HG02938 (cell line): Measurements from ENCODE around the gene DLX2.

ENCODE experiments used
- ATAC-seq: cut with Tn5 transposase; IDR thresholded peaks from one replicate; pipeline ENCODE4 v1.9.1; 2021; ENCODE audit warnings: mild to moderate bottlenecking, moderate library complexity; ENCODE audit not compliant: unreplicated experiment

Gene DLX2

DNA sequence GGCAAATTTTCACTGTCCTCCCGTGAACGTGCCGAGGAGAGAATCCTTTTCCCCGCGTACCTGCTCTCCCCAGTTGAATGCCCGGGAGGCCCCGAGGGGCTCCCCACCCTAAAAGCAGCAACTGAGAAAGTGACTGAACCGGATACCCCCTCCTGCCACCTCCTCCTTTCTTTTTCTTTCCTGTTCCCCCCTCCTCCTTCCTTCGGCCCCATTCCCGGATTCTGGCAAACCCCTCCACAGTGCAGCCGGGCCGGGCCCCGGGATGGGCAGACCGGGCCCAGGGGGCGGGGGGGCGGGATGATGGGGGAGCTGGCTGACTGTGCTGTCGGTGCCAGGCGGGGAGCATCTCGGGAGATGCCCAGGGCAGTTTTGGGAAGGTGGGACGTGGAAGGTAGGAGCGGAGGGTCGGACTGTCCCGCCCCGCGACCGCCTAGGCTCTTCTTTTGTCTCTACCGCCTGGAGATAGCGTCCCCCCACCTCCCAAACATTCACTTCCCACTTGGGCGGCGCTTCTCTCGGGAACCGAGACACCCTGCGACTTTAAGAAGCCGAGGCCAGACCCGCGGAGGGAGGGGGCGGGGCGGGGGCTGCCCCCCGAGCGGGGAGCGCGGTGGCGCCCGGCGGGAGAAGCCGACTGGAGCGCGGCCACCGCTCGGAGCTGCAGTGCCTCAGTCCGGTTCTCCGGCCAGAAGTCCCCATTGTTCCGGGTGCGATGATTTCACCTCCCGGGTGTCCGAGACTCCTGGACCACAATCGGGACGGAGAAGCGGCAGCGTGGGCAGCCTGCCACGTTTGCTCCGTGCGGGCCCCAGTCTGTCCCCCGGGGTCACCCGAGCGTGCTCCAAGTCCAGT is 8.2 kb downstream of the DLX2 start:
- ATAC-seq = no peak

DNA sequence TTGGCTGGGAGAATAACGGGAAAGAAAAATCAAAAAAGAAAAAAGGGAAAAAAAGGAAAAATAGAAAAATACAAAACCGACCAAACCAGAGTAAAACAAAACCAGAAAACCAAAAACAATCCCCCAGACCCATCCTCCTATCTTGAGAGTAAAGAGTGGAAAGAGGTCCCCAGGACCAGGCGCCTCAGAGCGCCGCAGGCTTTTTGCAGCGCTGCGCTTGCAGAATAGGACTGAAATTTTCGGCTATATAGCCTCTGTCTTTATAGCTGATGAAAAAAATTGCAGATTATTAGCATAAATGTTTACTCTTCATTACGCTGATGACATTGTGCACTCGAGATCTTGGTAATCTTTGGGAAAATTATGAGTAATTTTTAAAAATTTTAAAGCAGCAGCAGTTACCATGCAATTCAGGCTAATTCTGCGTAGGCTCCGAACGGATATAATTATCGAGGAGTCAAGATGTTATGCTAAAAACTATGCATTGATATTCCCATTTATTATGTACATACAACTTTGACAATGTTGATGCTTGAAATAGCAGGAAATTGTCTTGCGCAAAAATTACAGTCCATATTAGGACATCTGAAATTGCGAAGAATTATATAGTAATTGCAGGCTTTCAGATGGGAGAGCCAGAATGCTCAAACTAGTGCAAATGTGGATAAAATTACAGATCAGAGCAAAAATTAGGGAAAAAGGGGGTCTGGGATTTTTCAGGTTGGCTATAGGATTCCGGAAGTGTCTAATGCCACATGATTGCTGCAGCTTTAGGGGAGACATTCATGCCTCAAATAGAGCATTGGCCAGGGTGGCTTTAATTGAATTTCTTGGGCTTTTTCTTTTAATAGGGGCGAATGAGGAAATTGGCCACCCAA is 9.0 kb downstream of the DLX2 start:
- ATAC-seq = no peak

DNA sequence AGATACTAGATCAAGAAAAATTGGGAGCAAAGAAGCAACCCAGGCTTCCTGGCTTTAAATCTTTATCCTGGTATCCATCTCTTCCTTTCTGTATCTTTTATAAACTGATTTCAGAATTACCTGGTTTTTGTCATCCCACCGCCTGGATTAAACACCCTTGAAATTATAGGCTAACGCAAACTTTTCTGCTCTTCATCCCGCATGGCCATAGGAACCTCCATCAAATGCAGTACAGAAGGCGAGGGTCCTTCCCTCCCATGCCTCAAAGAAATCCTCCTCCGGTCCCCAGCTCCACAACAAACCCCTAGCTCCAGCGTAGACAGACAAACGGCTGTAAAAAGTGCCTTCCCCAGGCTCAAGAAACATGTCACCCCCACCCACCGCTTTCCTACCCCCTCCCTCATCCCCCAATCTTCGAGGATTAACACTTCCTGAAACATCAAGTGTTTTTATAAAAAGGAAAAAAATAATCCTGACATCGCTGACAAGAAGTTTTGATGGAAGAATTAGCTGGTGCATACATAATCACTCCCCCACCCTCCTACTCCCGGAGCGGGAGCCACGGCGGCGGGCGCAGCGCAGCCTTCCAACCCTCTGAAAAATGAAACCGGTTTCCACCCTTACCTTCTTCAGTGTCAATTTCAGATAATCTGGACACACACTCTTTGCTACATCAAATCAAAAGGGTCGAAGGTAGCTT is 9.8 kb downstream of the DLX2 start:
- ATAC-seq = no peak

DNA sequence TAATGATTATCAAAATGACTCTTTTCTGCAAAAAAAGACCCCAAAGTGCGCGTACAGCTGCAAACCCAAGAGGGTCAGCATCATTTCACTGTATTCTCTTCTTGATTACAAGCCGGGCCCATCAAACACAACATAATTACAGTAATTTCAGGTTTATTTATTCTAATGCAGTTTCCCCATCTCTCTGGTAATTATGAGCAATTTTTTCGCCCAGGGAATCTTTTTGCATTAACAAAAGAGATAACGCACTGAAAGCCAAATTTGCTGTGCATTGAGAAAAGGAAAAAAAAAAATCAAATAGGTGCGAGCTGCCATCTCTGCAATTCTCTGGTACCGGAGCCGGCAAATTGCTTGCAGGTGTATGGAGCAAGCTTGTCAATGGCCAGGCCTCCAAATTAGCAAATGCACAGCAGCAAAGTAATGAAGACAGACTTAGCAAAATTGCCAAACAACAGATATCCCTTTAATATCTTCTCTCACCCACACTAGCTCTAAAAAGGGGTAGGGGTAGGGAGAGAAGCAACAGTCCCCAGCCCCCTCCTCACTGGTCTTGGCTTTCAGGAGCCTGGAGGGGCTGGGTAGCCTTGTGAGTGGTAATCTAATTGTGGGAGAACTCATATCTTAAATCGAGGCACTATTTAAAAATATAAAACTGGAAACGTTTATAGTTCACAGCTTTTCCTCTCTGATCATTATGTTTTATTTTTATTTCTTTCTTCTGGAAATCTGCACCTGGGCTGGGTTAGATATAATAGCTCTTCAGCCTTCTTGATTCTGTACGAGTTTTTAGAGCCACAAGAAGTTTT is 10.7 kb downstream of the DLX2 start:
- no peak for ATAC-seq

DNA sequence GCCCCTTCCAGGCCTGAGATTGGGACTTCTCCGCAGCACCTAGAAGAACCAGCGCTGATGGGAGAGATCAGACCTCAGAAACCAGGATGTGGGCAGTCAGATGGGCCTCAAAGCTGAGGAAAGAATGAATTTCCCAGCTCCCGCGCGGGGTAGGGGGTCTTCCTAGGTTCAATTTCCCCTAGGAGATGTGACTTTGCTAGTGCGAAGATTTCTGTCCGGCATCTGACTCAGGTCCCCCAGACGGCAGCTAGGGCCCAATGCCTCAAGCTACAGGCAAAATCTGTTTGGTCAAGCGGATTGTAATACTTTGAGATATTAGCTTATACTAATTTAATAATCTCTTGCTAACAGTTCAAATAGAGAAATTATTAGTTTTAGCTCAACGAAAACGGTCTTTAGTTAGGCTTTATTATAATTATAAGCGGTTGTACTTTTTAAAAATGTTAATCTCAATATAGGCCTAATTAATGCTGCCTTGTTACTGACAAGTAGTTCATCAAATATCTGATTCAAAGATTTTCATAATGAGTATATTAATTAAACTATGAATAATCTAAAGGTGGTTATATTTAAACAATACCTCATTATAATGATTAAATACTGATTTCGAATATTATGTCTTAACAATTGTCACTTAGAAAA is 11.6 kb downstream of the DLX2 start:
- ATAC-seq = no peak

DNA sequence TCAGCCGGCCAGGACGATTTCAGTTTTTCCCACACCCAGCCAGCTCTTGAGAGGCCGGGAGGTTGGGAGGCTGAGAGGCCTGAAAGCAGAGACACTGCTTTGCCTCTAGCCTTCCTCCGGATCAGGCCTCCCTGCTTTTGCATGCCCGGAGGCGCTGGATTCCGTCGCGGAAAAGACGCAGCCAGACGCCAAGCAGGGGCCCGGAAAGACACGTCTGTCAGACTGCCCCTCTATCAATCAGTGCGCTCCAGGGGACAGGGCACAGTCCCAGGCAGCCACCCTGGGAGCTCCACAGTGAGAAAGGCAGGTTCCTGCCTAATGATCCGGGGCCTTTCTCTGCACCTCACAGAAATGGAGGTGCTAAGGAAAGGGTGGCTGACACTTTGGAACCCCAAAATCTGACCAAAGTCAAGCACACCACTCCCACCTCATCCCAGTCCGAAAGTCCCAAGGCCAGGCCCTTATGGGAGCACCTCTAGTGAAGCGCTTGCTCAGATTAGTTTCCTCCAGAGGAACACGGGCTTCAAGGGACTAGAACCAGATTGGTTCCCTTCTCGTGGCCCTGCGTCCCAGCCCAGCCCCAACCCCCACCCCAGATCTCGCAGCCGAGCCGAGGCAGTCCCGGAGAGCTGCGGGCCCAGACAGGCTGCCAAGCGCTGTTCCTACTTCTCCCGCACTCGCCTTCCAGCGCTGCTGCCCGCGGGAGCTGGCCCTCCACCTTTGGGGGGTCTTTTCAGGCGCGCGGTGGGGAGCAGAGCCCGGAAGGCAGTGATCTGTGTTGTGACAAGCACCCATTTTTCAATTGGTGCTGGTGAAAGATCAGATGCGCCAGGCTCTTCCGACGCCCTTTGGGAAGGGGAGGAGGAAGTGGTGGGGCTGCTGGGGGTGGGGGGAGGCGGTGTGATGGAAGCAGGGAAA is 12.4 kb downstream of the DLX2 start:
- no peak for ATAC-seq

DNA sequence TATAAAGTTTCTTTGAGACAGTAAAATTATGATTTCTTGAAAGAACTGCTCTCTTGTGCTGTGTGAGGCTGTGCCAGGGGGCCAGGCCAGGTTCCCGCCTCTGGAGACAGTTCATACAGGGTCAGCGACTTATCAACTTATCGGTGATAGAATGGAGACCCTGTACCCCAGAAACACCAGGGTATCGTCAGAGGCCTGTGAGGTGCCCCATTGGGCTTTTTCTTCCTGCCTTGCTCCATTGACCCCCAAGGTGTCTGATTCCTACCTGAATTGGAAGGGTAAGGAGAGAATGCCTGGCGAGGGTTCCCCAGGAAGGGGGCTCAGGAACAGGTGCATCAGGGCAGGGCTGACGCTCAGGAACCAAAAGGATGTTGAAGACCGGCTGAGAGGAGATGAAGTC is 13.1 kb downstream of the DLX2 start:
- no peak for ATAC-seq

DNA sequence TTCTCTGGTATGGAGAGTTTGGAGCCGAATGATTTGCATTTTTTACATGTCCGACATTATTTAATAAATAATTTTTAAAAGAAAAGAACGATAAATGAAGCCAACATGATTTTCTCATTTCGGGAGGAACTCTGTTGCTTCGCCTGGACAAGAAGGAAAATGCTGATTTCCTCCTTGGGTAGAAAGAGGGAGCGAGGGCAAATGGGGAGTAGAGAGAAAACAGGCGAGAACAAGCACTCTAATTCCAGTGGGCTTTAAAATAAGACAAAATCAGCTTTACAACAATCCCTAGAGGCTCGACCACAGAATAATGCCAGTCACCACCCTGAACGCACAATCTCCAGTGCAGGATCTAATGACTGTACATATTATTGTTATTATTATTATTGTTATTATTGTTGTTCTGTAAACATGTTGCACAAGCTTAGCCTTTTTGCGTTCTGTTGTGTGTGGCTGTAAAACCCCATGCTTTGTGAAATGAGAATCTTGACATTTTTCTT is 13.6 kb downstream of the DLX2 start:
- no peak for ATAC-seq

DNA sequence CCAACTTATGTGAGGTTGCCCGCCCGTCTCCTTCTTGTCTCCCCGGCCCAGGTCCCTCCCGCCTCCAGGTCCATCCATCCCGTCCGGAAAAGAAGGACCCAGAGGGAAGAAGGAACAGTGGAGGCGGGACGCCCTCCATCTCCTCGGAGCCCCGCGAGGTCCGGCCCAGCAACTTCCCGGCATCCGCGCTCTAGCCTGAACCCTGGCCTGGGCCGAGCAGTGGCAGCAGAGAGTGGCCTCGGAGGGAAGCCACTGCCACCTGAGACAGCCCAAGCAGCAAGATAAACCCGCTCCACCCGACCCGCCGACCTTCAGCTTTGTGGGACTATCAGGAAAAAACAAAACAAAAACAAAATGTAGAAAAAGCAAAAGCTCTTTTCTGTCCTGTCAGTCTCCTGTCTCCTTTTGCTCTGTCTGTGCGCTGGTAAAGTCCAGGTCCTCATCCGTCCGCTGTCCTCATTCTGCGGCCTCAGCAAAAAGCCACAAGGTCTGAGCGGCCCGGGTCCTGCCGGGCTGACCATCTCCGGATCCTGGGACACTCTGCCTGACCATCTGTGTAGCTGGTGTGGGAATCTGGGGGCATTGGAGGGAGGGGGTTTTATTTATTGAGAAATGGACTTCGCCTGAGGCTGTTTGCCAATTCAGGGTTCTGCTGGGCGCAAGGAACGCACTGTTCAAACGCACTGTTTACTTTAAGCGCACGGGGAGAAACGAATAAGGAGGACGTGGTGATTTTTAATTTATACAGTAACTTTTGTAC is 14.3 kb downstream of the DLX2 start:
- no peak for ATAC-seq

DNA sequence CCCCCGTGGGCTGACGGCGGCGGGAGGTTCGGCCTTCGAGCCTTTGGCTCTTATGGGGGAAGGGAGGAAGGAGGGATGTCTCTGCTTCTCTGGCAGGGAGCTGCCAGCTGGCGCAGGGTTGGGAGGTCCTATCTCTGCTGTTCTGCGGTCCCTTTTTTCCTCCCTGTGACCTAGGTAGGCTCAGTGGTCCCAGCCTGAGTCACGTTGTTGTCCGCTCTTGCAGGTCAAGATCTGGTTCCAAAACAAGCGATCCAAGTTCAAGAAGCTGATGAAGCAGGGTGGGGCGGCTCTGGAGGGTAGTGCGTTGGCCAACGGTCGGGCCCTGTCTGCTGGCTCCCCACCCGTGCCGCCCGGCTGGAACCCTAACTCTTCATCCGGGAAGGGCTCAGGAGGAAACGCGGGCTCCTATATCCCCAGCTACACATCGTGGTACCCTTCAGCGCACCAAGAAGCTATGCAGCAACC is 14.9 kb downstream of the DLX2 start:
- no peak for ATAC-seq

DNA sequence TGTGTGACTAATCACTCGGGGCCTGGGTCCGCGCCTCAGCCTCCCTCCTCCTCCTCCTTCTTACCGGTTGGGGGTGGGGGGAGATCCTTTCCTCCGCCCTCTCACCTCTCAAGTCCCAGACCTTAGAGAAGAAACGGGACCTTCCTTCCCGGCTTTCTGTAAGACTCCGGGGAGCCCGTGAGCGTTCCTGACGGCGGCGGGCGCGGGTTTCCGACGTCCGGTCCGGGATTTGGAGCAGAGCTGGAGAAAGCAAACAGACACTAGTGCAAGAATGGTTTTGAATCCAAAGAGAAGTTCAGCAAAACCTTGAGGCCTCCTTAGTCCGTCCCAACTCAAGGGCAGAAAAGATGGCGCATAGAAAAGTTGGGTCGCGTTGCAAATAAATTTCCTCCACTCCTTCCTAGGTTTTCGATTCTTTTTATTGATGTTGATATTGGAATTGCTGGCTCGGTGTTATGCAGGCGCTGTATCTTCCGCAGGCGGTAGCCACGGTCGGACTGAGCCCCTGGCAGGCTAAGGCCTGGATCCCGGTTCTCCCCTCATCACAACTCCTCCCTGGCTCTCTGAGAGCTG is 15.4 kb downstream of the DLX2 start:
- no peak for ATAC-seq

DNA sequence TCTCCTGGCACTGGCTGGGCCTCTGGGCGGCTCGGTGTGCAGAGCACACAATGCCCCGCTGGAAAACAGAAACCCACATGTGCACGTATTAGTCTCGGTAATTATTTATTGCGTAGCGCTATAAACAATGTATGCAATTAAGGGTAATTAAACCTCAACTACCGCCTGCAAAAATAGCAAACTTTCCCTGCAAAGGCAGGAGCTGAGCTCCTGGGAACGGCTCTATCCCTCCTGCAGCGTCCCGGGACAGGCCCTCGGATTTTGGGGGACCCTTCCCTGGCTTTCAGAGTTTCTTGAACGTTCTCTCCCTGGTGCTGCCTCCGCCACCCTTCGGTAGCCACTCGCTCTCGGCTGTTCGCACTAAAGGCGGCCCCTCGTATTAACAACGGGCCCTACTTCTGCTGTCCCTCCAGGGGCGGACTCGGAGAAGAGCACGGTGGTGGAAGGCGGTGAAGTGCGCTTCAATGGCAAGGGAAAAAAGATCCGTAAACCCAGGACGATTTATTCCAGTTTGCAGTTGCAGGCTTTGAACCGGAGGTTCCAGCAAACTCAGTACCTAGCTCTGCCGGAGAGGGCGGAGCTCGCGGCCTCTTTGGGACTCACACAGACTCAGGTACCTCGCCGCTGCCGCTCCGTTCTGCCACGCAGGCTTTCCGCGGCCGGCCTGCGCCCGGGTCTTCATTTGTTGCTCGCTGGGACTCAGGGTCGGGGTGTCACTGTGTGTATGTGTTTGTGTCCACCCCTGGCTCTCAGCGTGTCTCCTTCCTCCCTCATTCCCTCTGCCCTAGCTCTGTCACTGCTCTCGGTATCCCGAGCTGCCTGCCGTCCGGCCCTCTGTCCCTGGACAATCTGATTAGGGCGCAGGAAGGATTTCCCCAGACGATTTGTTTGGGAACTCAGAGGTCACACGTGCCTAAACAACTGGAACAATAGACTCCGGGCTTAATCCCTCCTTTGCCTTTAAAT is 16.2 kb downstream of the DLX2 start:
- no peak for ATAC-seq

DNA sequence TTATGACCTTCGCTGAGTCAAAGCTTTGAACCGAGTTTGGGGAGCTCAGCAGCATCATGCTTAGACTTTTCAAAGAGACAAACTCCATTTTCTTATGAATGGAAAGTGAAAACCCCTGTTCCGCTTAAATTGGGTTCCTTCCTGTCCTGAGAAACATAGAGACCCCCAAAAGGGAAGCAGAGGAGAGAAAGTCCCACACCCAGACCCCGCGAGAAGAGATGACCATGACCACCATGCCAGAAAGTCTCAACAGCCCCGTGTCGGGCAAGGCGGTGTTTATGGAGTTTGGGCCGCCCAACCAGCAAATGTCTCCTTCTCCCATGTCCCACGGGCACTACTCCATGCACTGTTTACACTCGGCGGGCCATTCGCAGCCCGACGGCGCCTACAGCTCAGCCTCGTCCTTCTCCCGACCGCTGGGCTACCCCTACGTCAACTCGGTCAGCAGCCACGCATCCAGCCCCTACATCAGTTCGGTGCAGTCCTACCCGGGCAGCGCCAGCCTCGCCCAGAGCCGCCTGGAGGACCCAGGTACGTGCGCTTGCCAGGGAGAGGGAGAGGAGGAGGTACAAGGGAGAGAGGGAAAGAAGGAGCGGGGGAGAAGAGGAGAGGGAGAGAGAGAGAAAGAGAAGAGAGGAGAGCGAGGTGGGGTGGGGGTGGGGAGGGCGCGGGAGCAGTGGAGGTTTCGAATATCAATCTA is 17.1 kb downstream of the DLX2 start, which contains the start of gene DLX1:
DLX1 (plus strand) TSS at position 48 of the 700 bp plus-strand sequence; CDS start at position 219, 171 bp downstream.
- no peak for ATAC-seq

DNA sequence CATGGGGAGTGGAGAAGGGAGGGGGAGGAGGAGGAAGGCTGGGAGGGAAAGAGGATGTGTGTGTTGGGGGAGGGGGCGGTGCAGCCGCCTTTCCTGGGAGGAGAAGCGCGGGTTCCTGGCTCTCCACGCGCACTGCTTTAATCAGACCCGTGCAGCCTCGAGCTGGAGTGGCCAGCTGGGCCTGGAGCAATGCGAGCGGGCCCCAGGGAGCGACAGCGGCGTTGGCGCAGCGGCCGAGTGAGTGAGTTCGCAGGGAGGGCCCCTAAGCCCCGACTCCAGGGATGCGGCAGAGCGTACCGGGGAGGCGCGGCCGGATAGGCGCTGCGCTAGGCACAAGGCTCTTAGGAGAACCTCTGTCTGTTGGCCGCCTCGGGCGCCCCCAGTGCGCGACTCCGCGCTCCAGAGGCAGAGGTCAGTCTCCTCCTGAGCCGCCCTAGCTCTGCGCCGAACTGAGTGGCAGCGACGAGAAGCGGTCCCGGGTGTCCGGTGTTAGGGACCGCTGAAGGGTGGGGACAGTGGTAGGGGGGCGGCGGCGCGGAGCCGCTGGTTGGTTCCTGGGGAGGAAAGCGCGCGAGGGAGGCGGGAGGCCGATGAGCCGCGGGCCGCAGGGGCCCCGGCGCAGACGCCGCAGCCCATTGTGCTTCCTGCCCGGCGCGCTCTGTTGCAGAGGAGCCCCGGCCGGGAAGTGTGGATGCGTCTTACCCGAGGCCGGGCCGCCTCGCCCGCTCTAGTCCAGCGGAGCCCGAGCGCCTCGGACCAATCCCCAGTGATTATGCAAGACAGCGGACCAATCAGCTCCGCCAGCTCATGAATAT is 17.8 kb downstream of the DLX2 start:
- peak; percentile 80 for ATAC-seq

DNA sequence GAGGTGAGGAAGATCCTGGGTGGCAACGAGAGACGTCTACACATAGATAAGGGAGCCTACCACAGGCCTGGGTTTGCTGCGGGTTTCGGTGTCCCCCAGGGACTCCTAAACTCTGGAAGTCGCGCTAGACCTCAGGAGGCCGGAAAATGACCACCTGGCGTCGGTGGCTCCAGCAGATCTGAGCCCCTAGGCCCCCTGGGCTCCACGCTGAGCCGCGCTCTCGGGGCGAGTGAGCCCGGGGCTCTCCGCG is 18.4 kb downstream of the DLX2 start:
- no peak for ATAC-seq
